Measurements from ENCODE around the gene ITGA6.

GRCh38 chr2:172510548-172510947 is 83.2 kb downstream of the ITGA6 start:
- TF ChIP-seq EP300 (IDR thresholded peaks at IDR 0.05) (no peak), POLR2A (IDR thresholded peaks at IDR 0.05; ENCODE audit: low read depth) (no peak)
- TF ChIP-seq, protein P1, sequence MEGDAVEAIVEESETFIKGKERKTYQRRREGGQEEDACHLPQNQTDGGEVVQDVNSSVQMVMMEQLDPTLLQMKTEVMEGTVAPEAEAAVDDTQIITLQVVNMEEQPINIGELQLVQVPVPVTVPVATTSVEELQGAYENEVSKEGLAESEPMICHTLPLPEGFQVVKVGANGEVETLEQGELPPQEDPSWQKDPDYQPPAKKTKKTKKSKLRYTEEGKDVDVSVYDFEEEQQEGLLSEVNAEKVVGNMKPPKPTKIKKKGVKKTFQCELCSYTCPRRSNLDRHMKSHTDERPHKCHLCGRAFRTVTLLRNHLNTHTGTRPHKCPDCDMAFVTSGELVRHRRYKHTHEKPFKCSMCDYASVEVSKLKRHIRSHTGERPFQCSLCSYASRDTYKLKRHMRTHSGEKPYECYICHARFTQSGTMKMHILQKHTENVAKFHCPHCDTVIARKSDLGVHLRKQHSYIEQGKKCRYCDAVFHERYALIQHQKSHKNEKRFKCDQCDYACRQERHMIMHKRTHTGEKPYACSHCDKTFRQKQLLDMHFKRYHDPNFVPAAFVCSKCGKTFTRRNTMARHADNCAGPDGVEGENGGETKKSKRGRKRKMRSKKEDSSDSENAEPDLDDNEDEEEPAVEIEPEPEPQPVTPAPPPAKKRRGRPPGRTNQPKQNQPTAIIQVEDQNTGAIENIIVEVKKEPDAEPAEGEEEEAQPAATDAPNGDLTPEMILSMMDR (IDR thresholded peaks at IDR 0.05) = no peak
